Skeletal muscle tissue (tissue), 4 donors: ENCODE data around the gene CHD2. TPM values are rescaled to one million over a fixed set of nuclear protein-coding genes. Genes with fewer than 3 reads are reported as not detected.

Experiments used
- H3K27ac ChIP-seq: one replicate; pipeline ENCODE4 v1.7.0; 2013; ENCODE audit warnings: mild to moderate bottlenecking, low read depth, low read length, inconsistent platforms
- H3K27me3 ChIP-seq, 3 donors: one replicate each; pipeline ENCODE4 v1.7.0; 2013; ENCODE audit warnings: low read length in 3 of 3; ENCODE audit not compliant: control insufficient read depth in 3 of 3, insufficient read depth in 3 of 3
- H3K36me3 ChIP-seq, 3 donors: one replicate each; pipeline ENCODE4 v1.7.0; 2013; ENCODE audit warnings: low read length in 3 of 3; ENCODE audit not compliant: control insufficient read depth in 3 of 3, insufficient read depth in 3 of 3
- H3K4me1 ChIP-seq, 3 donors: one replicate each; pipeline ENCODE4 v1.7.0; 2013; ENCODE audit warnings: low read length in 3 of 3, mild to moderate bottlenecking in 3 of 3; ENCODE audit not compliant: control insufficient read depth in 3 of 3, insufficient read depth in 3 of 3
- H3K4me3 ChIP-seq, 3 donors: one replicate each; pipeline ENCODE4 v1.7.0; 2013; ENCODE audit warnings: low read length in 3 of 3
- H3K9ac ChIP-seq, 3 donors: one replicate each; pipeline ENCODE4 v1.7.0; 2013; ENCODE audit warnings: low read length in 3 of 3, mild to moderate bottlenecking in 3 of 3, moderate library complexity in 2 of 3, low read depth in 1 of 3
- H3K9me3 ChIP-seq, 3 donors: one replicate each; pipeline ENCODE4 v1.7.0; 2013; ENCODE audit warnings: low read length in 3 of 3; ENCODE audit not compliant: control insufficient read depth in 3 of 3
- total RNA-seq: library from RNA; depleted of rRNA; stranded (reverse); fragments of >200 nt; gene quantifications from one replicate; pipeline ENCODE4 v1.2.3, GENCODE V29; 2014
- donor health status: Osteomylitis.

CHD2 gene
- total RNA-seq, 1 donor from 2014 or later, result 105 TPM

- Histone ChIP-seq H3K9ac (no peak overlapping the region), H3K36me3 (peaks cover 34 to 76% (median 73%) of the 10 kb centered on the region in 3 donors), H3K4me3 (no peak overlapping the region), H3K4me1 (peaks cover 0 to 4% (median 0%) of the 10 kb centered on the region in 3 donors), H3K27me3 (no peaks in the 10 kb centered on the region), H3K27ac (no peak overlapping the region), H3K9me3 (peaks cover 0 to 9% (median 5%) of the 10 kb centered on the region in 3 donors)
These were observed 52.3 kb downstream of the CHD2 start for GRCh38 chr15:92952458-92952850.

GRCh38 chr15:92953566-92953965 is 53.4 kb downstream of the CHD2 start:
- H3K27me3 ChIP-seq, result no peaks in the 10 kb centered on the region
- peaks cover 0 to 4% (median 0%) of the 10 kb centered on the region in 3 donors for H3K4me1 ChIP-seq
- H3K9ac ChIP-seq, result no peak overlapping the region
- H3K9me3 ChIP-seq, result peaks cover 0 to 9% (median 5%) of the 10 kb centered on the region in 3 donors
- peaks cover 30 to 71% (median 65%) of the 10 kb centered on the region in 3 donors for H3K36me3 ChIP-seq
- no peak overlapping the region for H3K27ac ChIP-seq
- H3K4me3 ChIP-seq, result no peak overlapping the region

- Histone ChIP-seq H3K4me1 (peaks cover 0 to 4% (median 0%) of the 10 kb centered on the region in 3 donors), H3K4me3 (no peak overlapping the region), H3K27ac (no peak overlapping the region), H3K9ac (no peak overlapping the region), H3K9me3 (peaks cover 0 to 7% (median 5%) of the 10 kb centered on the region in 3 donors), H3K36me3 (peaks cover 25 to 72% (median 61%) of the 10 kb centered on the region in 3 donors), H3K27me3 (no peaks in the 10 kb centered on the region)
These were observed 53.9 kb downstream of the CHD2 start for GRCh38 chr15:92954002-92954401.

GRCh38 chr15:92954578-92954977 is 54.5 kb downstream of the CHD2 start:
- no peak overlapping the region for H3K4me3 ChIP-seq
- H3K27ac ChIP-seq, result no peak overlapping the region
- H3K9ac ChIP-seq, result no peak overlapping the region
- H3K9me3 ChIP-seq, result peaks cover 0 to 3% (median 1%) of the 10 kb centered on the region in 3 donors
- peaks cover 20 to 69% (median 55%) of the 10 kb centered on the region in 3 donors for H3K36me3 ChIP-seq
- no peaks in the 10 kb centered on the region for H3K27me3 ChIP-seq
- peaks cover 0 to 4% (median 0%) of the 10 kb centered on the region in 3 donors for H3K4me1 ChIP-seq

GRCh38 chr15:92955706-92956105 is 55.6 kb downstream of the CHD2 start:
- Histone ChIP-seq H3K9me3 (no peaks in the 10 kb centered on the region), H3K4me3 (no peak overlapping the region), H3K9ac (no peak overlapping the region), H3K4me1 (peaks cover 0 to 4% (median 0%) of the 10 kb centered on the region in 3 donors), H3K36me3 (peaks cover 10 to 64% (median 47%) of the 10 kb centered on the region in 3 donors), H3K27me3 (no peaks in the 10 kb centered on the region), H3K27ac (no peak overlapping the region)

- Histone ChIP-seq H3K27me3 (no peaks in the 10 kb centered on the region), H3K4me1 (no peaks in the 10 kb centered on the region), H3K9me3 (no peaks in the 10 kb centered on the region), H3K27ac (peak overlapping the region; percentile 16), H3K9ac (no peak overlapping the region), H3K36me3 (peaks cover 8 to 64% (median 42%) of the 10 kb centered on the region in 3 donors), H3K4me3 (no peak overlapping the region)
These were observed 58.0 kb downstream of the CHD2 start for GRCh38 chr15:92958105-92958504.

GRCh38 chr15:92959219-92959618 is 59.1 kb downstream of the CHD2 start:
- Histone ChIP-seq H3K27me3 (no peaks in the 10 kb centered on the region), H3K9me3 (no peaks in the 10 kb centered on the region), H3K36me3 (peaks cover 8 to 63% (median 38%) of the 10 kb centered on the region in 3 donors), H3K27ac (no peak overlapping the region), H3K4me3 (no peak overlapping the region), H3K4me1 (no peaks in the 10 kb centered on the region), H3K9ac (no peak overlapping the region)

GRCh38 chr15:92960996-92961681 is 61.0 kb downstream of the CHD2 start:
- H3K9me3 ChIP-seq, result no peaks in the 10 kb centered on the region
- no peak overlapping the region for H3K9ac ChIP-seq
- no peak overlapping the region for H3K4me3 ChIP-seq
- peaks cover under 1 to 56% (median 21%) of the 10 kb centered on the region in 3 donors for H3K36me3 ChIP-seq
- no peaks in the 10 kb centered on the region for H3K4me1 ChIP-seq
- no peak overlapping the region for H3K27ac ChIP-seq
- no peaks in the 10 kb centered on the region for H3K27me3 ChIP-seq

GRCh38 chr15:92962914-92963313 is 62.8 kb downstream of the CHD2 start:
- H3K9me3 ChIP-seq, result no peaks in the 10 kb centered on the region
- no peak overlapping the region for H3K4me3 ChIP-seq
- H3K4me1 ChIP-seq, result no peaks in the 10 kb centered on the region
- H3K9ac ChIP-seq, result no peak overlapping the region
- no peak overlapping the region for H3K27ac ChIP-seq
- no peaks in the 10 kb centered on the region for H3K27me3 ChIP-seq
- peaks cover 0 to 50% (median 11%) of the 10 kb centered on the region in 3 donors for H3K36me3 ChIP-seq

- peaks cover 0 to 2% (median 0%) of the 10 kb centered on the region in 3 donors for H3K4me1 ChIP-seq
- no peak overlapping the region for H3K27ac ChIP-seq
- no peak overlapping the region for H3K9ac ChIP-seq
- no peaks in the 10 kb centered on the region for H3K27me3 ChIP-seq
- peaks cover 0 to 48% (median 13%) of the 10 kb centered on the region in 3 donors for H3K36me3 ChIP-seq
- no peak overlapping the region for H3K4me3 ChIP-seq
- no peaks in the 10 kb centered on the region for H3K9me3 ChIP-seq
These were observed 63.7 kb downstream of the CHD2 start for GRCh38 chr15:92963794-92964193.
